ENCODE data around the gene HRH2. TPM values are rescaled to one million over a fixed set of nuclear protein-coding genes. Genes with fewer than 3 reads are reported as not detected.
A peak's percentile ranks its signal among the peaks of the same experiment; 100 is the strongest.
"Not testable (repeated sequence)": the region's sequence is repeated elsewhere in the genome, so short reads cannot be mapped to it uniquely, and the experiment has no call there.

The HRH2 gene
- total RNA-seq, 1 donor from 2014 or later = 1.7 TPM

GRCh38 chr5:175614861-175615260, 43.0 kb upstream of the HRH2 start:
- no peak for TF ChIP-seq CTCF (conservative IDR thresholded peaks at IDR 0.05)
- Mint-ChIP-seq H3K4me1 (no peaks in the 10 kb centered on the region), H3K9me3 (no peaks in the 10 kb centered on the region), H3K4me3 (no peak overlapping the region), H3K36me3 (ENCODE audit: low read depth) (no peaks in the 10 kb centered on the region), H3K27me3 (ENCODE audit: low read depth) (peaks cover 13% of the 10 kb centered on the region), H3K27ac (ENCODE audit: unreplicated experiment) (no peak overlapping the region)
- no peak for DNase-seq (ENCODE audit: low read depth, low spot score)

GRCh38 chr5:175616083-175616482, 41.8 kb upstream of the HRH2 start:
- DNase-seq (ENCODE audit: low read depth, low spot score) = no peak
- TF ChIP-seq CTCF (conservative IDR thresholded peaks at IDR 0.05) = no peak
- peak overlapping the region; percentile 15 for H3K27ac Mint-ChIP-seq (ENCODE audit: unreplicated experiment)
- no peak overlapping the region for H3K4me3 Mint-ChIP-seq
- peaks cover 13% of the 10 kb centered on the region for H3K27me3 Mint-ChIP-seq (ENCODE audit: low read depth)
- no peaks in the 10 kb centered on the region for H3K4me1 Mint-ChIP-seq
- H3K9me3 Mint-ChIP-seq = peaks cover under 1% of the 10 kb centered on the region
- H3K36me3 Mint-ChIP-seq (ENCODE audit: low read depth) = no peaks in the 10 kb centered on the region

- not testable (repeated sequence) for H3K36me3 Mint-ChIP-seq (ENCODE audit: low read depth); H3K4me1 Mint-ChIP-seq; H3K9me3 Mint-ChIP-seq; H3K4me3 Mint-ChIP-seq; DNase-seq (ENCODE audit: low read depth, low spot score)
- H3K27ac Mint-ChIP-seq (ENCODE audit: unreplicated experiment) = peak overlapping the region; percentile 79
- H3K27me3 Mint-ChIP-seq (ENCODE audit: low read depth) = peaks cover 12% of the 10 kb centered on the region
Measured at GRCh38 chr5:175616527-175616926, 41.3 kb upstream of the HRH2 start.

GRCh38 chr5:175617447-175617846, 40.4 kb upstream of the HRH2 start:
- Mint-ChIP-seq H3K36me3 (ENCODE audit: low read depth) (no peaks in the 10 kb centered on the region), H3K4me1 (no peaks in the 10 kb centered on the region), H3K9me3 (peaks cover 7% of the 10 kb centered on the region), H3K27ac (ENCODE audit: unreplicated experiment) (no peak overlapping the region), H3K27me3 (ENCODE audit: low read depth) (peaks cover 7% of the 10 kb centered on the region), H3K4me3 (no peak overlapping the region)
- DNase-seq (ENCODE audit: low read depth, low spot score) = no peak
- TF ChIP-seq CTCF (conservative IDR thresholded peaks at IDR 0.05) = no peak

GRCh38 chr5:175620527-175620926, 37.3 kb upstream of the HRH2 start:
- TF ChIP-seq CTCF (conservative IDR thresholded peaks at IDR 0.05) = no peak
- no peak overlapping the region for H3K4me3 Mint-ChIP-seq

GRCh38 chr5:175621971-175622370, 35.9 kb upstream of the HRH2 start:
- Mint-ChIP-seq H3K27ac (ENCODE audit: unreplicated experiment) (no peak overlapping the region), H3K4me3 (no peak overlapping the region), H3K9me3 (peaks cover 10% of the 10 kb centered on the region), H3K36me3 (ENCODE audit: low read depth) (no peaks in the 10 kb centered on the region), H3K4me1 (no peaks in the 10 kb centered on the region), H3K27me3 (ENCODE audit: low read depth) (no peaks in the 10 kb centered on the region)
- no peak for TF ChIP-seq CTCF (conservative IDR thresholded peaks at IDR 0.05)
- no peak for DNase-seq (ENCODE audit: low read depth, low spot score)

More at GRCh38 chr5:175620527-175620926, 37.3 kb upstream of the HRH2 start:
- Mint-ChIP-seq H3K4me1 (no peaks in the 10 kb centered on the region), H3K27ac (ENCODE audit: unreplicated experiment) (no peak overlapping the region), H3K27me3 (ENCODE audit: low read depth) (no peaks in the 10 kb centered on the region), H3K36me3 (ENCODE audit: low read depth) (no peaks in the 10 kb centered on the region), H3K9me3 (peaks cover 10% of the 10 kb centered on the region)
- DNase-seq (ENCODE audit: low read depth, low spot score) = no peak

All from neural crest cell (in vitro differentiated cells).